C4-2B (cell line): Measurements from ENCODE around the gene MT1X.
A peak's percentile ranks its signal among the peaks of the same experiment; 100 is the strongest.

Source experiments
- H3K27ac ChIP-seq: fragments of 450-650 bp; 2 replicates; pipeline ENCODE4 v1.5.1; 2017
- ZFX ChIP-seq: fragments of 450-650 bp; IDR thresholded peaks from 2 replicates; pipeline ENCODE4 v1.6.1; 2017
- TF ChIP-seq, protein P1 (sequence below): fragments of 450-650 bp; conservative IDR thresholded peaks from 2 replicates; pipeline ENCODE4 v1.5.1; 2017; ENCODE audit warnings: mild to moderate bottlenecking

MT1X gene

GRCh38 chr16:56637814-56638750 lies 44.2 kb upstream of the MT1X start, which contains the start of gene MT1A:
Gene MT1A, plus strand, starts transcription at chr16:56638666. Its CDS starts 73 bp downstream, at chr16:56638739.
- peak within 1 kb of the TSS; percentile 24; the same call in 1 of the 2 replicates for H3K27ac ChIP-seq
- TF ChIP-seq, protein P1, sequence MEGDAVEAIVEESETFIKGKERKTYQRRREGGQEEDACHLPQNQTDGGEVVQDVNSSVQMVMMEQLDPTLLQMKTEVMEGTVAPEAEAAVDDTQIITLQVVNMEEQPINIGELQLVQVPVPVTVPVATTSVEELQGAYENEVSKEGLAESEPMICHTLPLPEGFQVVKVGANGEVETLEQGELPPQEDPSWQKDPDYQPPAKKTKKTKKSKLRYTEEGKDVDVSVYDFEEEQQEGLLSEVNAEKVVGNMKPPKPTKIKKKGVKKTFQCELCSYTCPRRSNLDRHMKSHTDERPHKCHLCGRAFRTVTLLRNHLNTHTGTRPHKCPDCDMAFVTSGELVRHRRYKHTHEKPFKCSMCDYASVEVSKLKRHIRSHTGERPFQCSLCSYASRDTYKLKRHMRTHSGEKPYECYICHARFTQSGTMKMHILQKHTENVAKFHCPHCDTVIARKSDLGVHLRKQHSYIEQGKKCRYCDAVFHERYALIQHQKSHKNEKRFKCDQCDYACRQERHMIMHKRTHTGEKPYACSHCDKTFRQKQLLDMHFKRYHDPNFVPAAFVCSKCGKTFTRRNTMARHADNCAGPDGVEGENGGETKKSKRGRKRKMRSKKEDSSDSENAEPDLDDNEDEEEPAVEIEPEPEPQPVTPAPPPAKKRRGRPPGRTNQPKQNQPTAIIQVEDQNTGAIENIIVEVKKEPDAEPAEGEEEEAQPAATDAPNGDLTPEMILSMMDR, result no peak
- TF ChIP-seq ZFX, result no peak

- no peak for TF ChIP-seq ZFX
- TF ChIP-seq, protein P1, result no peak
- peak overlapping the region; percentile 24; the same call in 1 of the 2 replicates for H3K27ac ChIP-seq
These were observed 43.2 kb upstream of the MT1X start for GRCh38 chr16:56639045-56639444.

DNA sequence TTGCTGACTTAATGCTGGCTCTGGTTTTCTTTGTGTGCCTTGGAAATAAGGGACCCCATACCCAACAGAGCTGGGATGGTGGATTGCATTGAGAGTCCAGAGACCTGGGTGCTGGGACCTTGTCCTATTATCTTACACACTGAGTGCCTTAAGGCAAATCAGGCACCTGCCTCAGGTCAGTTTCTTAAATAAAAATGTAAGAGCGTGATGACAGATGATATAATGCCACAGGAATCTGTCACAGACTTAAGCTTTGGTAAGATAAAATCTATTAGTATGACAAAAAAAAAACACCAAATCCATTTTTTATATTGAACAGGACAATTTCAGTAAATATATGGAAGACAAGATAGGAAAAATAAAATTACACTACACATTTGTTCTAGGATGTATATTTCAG lies 42.2 kb upstream of the MT1X start:
- H3K27ac ChIP-seq, result no peak overlapping the region; the same call in 1 of the 2 replicates
- TF ChIP-seq, protein P1, result no peak
- no peak for TF ChIP-seq ZFX

DNA sequence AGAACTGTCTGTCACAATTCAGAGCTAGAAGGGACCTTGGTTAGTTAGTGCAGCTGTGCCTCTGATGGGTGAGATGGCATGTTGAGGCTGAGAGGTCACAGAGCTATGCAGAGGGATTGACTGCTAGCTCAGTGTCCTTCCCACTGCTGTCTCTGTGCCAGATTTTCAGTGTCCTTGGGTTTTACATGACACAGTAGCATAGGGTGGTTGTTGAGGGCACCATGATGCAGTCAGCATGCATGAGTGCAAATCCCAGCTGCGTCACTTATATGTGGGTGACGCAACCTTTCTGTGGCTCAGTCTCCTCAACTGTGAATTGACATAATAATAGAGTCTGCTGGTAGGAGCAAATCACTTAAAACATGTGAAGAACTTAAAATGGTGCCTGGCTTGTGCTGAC lies 41.1 kb upstream of the MT1X start:
- no peak overlapping the region for H3K27ac ChIP-seq
- TF ChIP-seq, protein P1, result no peak
- TF ChIP-seq ZFX, result no peak

GRCh38 chr16:56643080-56643778 lies 39.0 kb upstream of the MT1X start:
- no peak for TF ChIP-seq ZFX
- TF ChIP-seq, protein P1, result peak; percentile 73
- H3K27ac ChIP-seq, result peak overlapping the region; percentile 45; the same call in 1 of the 2 replicates

- peak overlapping the region; percentile 45; the same call in 1 of the 2 replicates for H3K27ac ChIP-seq
- TF ChIP-seq, protein P1, result peak; percentile 46
- no peak for TF ChIP-seq ZFX
These were observed 38.4 kb upstream of the MT1X start for GRCh38 chr16:56643833-56644232.

GRCh38 chr16:56645311-56645710 lies 37.0 kb upstream of the MT1X start:
- TF ChIP-seq, protein P1, result no peak
- TF ChIP-seq ZFX, result no peak
- H3K27ac ChIP-seq, result no peak overlapping the region
